ENCODE results near the gene BID.
"Not testable (repeated sequence)": the region's sequence is repeated elsewhere in the genome, so short reads cannot be mapped to it uniquely, and the experiment has no call there.

The BID gene

DNA sequence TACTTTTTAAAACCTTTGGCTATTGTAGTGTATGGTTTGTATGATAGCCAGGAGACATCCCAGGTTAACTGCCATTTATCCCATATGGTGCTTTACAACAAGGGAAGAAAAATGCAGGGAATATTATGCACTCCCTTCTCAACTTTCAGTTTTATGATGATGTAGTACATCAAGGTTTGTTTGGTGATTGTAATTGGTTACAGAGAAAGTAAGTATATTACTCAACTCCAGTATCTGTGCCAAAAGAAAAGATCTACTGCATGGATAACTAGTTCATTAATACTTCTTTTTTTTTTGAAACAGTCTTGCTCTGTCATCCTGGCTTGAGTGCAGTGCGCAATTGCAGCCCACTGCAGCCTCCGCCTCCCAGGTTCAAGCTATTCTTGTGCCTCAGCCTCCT lies 70.5 kb downstream of the BID start:
- no peak for DNase-seq (ENCODE audit: low read depth in 1 of 2, low spot score in 1 of 2)
- Histone ChIP-seq H3K4me3 (replicated peaks; ENCODE audit: insufficient read depth, low read length) (no peak overlapping the region), H3K27me3 (ENCODE audit: insufficient read depth, poor library complexity, severe bottlenecking) (no peaks in the 10 kb centered on the region), H3K27ac (replicated peaks) (no peak overlapping the region)
- TF ChIP-seq GABPA (IDR thresholded peaks at IDR 0.05; ENCODE audit: low read depth), result no peak
- TF ChIP-seq SPI1 (IDR thresholded peaks at IDR 0.05; ENCODE audit: borderline replicate concordance, low read depth), result no peak
- TF ChIP-seq, protein P1, sequence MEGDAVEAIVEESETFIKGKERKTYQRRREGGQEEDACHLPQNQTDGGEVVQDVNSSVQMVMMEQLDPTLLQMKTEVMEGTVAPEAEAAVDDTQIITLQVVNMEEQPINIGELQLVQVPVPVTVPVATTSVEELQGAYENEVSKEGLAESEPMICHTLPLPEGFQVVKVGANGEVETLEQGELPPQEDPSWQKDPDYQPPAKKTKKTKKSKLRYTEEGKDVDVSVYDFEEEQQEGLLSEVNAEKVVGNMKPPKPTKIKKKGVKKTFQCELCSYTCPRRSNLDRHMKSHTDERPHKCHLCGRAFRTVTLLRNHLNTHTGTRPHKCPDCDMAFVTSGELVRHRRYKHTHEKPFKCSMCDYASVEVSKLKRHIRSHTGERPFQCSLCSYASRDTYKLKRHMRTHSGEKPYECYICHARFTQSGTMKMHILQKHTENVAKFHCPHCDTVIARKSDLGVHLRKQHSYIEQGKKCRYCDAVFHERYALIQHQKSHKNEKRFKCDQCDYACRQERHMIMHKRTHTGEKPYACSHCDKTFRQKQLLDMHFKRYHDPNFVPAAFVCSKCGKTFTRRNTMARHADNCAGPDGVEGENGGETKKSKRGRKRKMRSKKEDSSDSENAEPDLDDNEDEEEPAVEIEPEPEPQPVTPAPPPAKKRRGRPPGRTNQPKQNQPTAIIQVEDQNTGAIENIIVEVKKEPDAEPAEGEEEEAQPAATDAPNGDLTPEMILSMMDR (IDR thresholded peaks at IDR 0.05; ENCODE audit: insufficient read depth, low read length), result no peak

GRCh38 chr22:17700778-17701177 lies 73.5 kb downstream of the BID start:
- DNase-seq (ENCODE audit: low read depth in 1 of 2, low spot score in 1 of 2), result no peak
- no peak overlapping the region for H3K27ac ChIP-seq (replicated peaks)

DNA sequence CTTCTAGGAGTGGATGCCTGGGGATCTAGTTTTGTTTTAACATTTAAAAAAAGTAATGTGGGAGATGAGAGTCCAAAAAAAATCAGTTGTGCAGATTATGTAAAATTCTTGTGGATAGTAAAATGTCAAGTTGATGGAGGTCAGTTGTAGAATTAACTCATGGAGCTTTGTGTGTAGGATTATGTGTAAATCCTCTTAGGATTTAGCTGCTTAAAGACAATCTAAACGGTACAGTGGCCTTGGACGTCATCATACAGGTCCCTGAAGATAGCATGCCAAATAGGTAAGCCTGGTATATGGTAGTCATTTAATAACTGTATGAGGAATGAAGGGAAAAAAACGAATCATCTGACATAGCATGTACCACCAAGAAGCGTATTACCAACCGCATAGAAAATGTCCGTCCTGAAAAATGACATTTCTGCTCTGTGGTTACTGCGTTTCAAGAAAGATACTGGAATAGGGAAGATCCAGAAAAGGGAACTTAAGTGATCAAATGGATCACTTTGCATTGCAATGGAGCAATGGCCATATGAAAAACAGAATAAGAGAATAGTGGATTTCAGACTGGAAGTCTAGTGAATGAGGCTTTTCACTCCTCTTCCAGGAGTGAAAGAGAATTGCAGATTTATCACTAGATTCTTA lies 74.5 kb downstream of the BID start:
- DNase-seq (ENCODE audit: low read depth in 1 of 2, low spot score in 1 of 2), result peak in 1 of 2 experiments; percentile 58
- peak overlapping the region; percentile 50 for H3K27ac ChIP-seq (replicated peaks)
- H3K27me3 ChIP-seq (ENCODE audit: insufficient read depth, poor library complexity, severe bottlenecking), result no peaks in the 10 kb centered on the region
- TF ChIP-seq SPI1 (IDR thresholded peaks at IDR 0.05; ENCODE audit: borderline replicate concordance, low read depth) (no peak), GABPA (IDR thresholded peaks at IDR 0.05; ENCODE audit: low read depth) (no peak), POLR2AphosphoS5 (IDR thresholded peaks at IDR 0.05; ENCODE audit: low read depth) (no peak)
- TF ChIP-seq, protein P1 (IDR thresholded peaks at IDR 0.05; ENCODE audit: insufficient read depth, low read length), result no peak
- TF ChIP-seq, protein P2, sequence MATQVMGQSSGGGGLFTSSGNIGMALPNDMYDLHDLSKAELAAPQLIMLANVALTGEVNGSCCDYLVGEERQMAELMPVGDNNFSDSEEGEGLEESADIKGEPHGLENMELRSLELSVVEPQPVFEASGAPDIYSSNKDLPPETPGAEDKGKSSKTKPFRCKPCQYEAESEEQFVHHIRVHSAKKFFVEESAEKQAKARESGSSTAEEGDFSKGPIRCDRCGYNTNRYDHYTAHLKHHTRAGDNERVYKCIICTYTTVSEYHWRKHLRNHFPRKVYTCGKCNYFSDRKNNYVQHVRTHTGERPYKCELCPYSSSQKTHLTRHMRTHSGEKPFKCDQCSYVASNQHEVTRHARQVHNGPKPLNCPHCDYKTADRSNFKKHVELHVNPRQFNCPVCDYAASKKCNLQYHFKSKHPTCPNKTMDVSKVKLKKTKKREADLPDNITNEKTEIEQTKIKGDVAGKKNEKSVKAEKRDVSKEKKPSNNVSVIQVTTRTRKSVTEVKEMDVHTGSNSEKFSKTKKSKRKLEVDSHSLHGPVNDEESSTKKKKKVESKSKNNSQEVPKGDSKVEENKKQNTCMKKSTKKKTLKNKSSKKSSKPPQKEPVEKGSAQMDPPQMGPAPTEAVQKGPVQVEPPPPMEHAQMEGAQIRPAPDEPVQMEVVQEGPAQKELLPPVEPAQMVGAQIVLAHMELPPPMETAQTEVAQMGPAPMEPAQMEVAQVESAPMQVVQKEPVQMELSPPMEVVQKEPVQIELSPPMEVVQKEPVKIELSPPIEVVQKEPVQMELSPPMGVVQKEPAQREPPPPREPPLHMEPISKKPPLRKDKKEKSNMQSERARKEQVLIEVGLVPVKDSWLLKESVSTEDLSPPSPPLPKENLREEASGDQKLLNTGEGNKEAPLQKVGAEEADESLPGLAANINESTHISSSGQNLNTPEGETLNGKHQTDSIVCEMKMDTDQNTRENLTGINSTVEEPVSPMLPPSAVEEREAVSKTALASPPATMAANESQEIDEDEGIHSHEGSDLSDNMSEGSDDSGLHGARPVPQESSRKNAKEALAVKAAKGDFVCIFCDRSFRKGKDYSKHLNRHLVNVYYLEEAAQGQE (IDR thresholded peaks at IDR 0.05; ENCODE audit: insufficient replicate concordance, low read depth), result no peak
- no peak overlapping the region for H3K4me3 ChIP-seq (replicated peaks; ENCODE audit: insufficient read depth, low read length)

More at GRCh38 chr22:17700778-17701177, 73.5 kb downstream of the BID start:
- TF ChIP-seq, protein P1 (IDR thresholded peaks at IDR 0.05; ENCODE audit: insufficient read depth, low read length), result no peak
- no peak for TF ChIP-seq GABPA (IDR thresholded peaks at IDR 0.05; ENCODE audit: low read depth)
- H3K4me3 ChIP-seq (replicated peaks; ENCODE audit: insufficient read depth, low read length), result no peak overlapping the region
- H3K27me3 ChIP-seq (ENCODE audit: insufficient read depth, poor library complexity, severe bottlenecking), result no peaks in the 10 kb centered on the region

- TF ChIP-seq SPI1 (IDR thresholded peaks at IDR 0.05; ENCODE audit: borderline replicate concordance, low read depth) (no peak), GABPA (IDR thresholded peaks at IDR 0.05; ENCODE audit: low read depth) (no peak), POLR2AphosphoS5 (IDR thresholded peaks at IDR 0.05; ENCODE audit: low read depth) (no peak)
- TF ChIP-seq, protein P2 (IDR thresholded peaks at IDR 0.05; ENCODE audit: insufficient replicate concordance, low read depth), result no peak
- TF ChIP-seq, protein P1 (IDR thresholded peaks at IDR 0.05; ENCODE audit: insufficient read depth, low read length), result no peak
- Histone ChIP-seq H3K4me3 (replicated peaks; ENCODE audit: insufficient read depth, low read length) (no peak overlapping the region), H3K27ac (replicated peaks) (peak overlapping the region; percentile 50), H3K27me3 (ENCODE audit: insufficient read depth, poor library complexity, severe bottlenecking) (no peaks in the 10 kb centered on the region)
- DNase-seq (ENCODE audit: low read depth in 1 of 2, low spot score in 1 of 2), result no peak
Observed at GRCh38 chr22:17698948-17699347, 75.3 kb downstream of the BID start.

DNA sequence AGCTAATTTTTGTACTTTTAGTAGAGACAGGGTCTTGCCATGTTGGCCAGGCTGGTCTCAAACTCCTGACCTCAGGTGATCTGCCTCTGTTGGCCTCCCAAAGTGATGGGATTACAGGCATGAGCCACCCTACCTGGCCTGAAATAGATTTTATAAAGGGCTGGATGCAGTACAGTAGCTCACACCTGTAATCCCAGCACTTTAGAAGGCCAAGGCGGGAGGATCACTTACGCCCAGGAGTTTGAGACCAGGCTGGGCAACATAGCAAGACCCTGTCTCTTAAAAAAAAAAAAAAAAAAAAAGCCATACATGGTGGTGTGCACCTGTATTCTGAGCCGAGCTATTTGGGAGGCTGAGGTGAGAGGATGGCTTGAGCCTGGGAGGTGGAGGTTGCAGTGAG lies 76.0 kb downstream of the BID start:
- not testable (repeated sequence) for DNase-seq (ENCODE audit: low read depth in 1 of 2, low spot score in 1 of 2); H3K4me3 ChIP-seq (replicated peaks; ENCODE audit: insufficient read depth, low read length); H3K27me3 ChIP-seq (ENCODE audit: insufficient read depth, poor library complexity, severe bottlenecking); H3K27ac ChIP-seq (replicated peaks)

DNA sequence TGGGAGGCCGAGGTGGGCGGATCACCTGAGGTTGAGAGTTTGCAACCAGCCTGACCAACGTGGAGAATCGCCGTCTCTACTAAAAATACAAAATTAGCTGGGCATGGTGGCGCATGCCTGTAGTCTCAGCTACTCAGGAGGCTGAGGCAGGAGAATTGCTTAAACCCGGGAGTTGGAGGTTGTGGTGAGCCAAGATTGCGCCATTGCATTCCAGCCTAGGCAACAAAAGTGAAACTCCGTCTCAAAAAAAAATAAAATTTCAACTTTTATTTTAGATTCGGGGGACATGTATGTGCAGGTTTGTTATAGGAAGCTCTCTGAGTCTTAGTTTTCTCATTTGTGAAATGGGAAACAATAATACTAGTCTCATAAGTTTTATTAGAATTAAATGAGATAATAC lies 77.1 kb downstream of the BID start:
- H3K4me3 ChIP-seq (replicated peaks; ENCODE audit: insufficient read depth, low read length); H3K27me3 ChIP-seq (ENCODE audit: insufficient read depth, poor library complexity, severe bottlenecking): not testable (repeated sequence)
- peak in 1 of 2 experiments; percentile 72 for DNase-seq (ENCODE audit: low read depth in 1 of 2, low spot score in 1 of 2)
- peak overlapping the region; percentile 53 for H3K27ac ChIP-seq (replicated peaks)
